ENCODE measurements around the gene PRDX5. TPM values are rescaled to one million over a fixed set of nuclear protein-coding genes. Genes with fewer than 3 reads are reported as not detected.

Gene PRDX5
- total and polyA plus RNA-seq, 10 of the 15 experiments (the other 5 are each of a cell fraction or from before 2014, with no cell fraction given): 95.7 to 406 (median 240) TPM

- no peak for TF ChIP-seq HDAC2 (IDR thresholded peaks at IDR 0.05)
- no peak for TF ChIP-seq RELA (IDR thresholded peaks at IDR 0.05; ENCODE audit: borderline replicate concordance, partially characterized antibody)
- 0 out of 6 replicates have a peak, but pooled peaks of 2 of the 3 experiments have one; percentile 3 to 6 for TF ChIP-seq CTCF (IDR thresholded peaks at IDR 0.05 in 2 of 3, conservative IDR thresholded peaks at IDR 0.05 in 1 of 3; ENCODE audit: control insufficient read depth in 2 of 3, extremely low read depth in 1 of 3, insufficient read depth in 1 of 3, low read depth in 3 of 3, low read length in 3 of 3)
- no peak for TF ChIP-seq TCF3 (IDR thresholded peaks at IDR 0.05; ENCODE audit: borderline replicate concordance, insufficient read depth, low read depth, low read length)
- TF ChIP-seq E4F1 (IDR thresholded peaks at IDR 0.05; ENCODE audit: borderline replicate concordance, partially characterized antibody): no peak
- no peak for TF ChIP-seq JUNB (IDR thresholded peaks at IDR 0.05)
- TF ChIP-seq ELK1 (IDR thresholded peaks at IDR 0.05; ENCODE audit: low read depth, low read length): no peak
- TF ChIP-seq EZH2 (IDR thresholded peaks at IDR 0.05; ENCODE audit: borderline replicate concordance, control insufficient read depth, low read depth, low read length): no peak
- no peak; a peak in 1 of 4 replicates for TF ChIP-seq IKZF2 (IDR thresholded peaks at IDR 0.05)
- no peak for TF ChIP-seq POLR2AphosphoS5 (IDR thresholded peaks at IDR 0.05; ENCODE audit: low read length)
- no peak for TF ChIP-seq NFYA (IDR thresholded peaks at IDR 0.05; ENCODE audit: borderline replicate concordance, low read depth, low read length)
- TF ChIP-seq CBFB (IDR thresholded peaks at IDR 0.05; ENCODE audit: low read depth): peak; percentile 41; the same call in 1 of the 2 replicates
- TF ChIP-seq MEF2A (IDR thresholded peaks at IDR 0.05; ENCODE audit: insufficient read depth, low read depth, low read length): no peak
- TF ChIP-seq IRF5 (IDR thresholded peaks at IDR 0.05; ENCODE audit: borderline replicate concordance): no peak
- TF ChIP-seq SMC3 (IDR thresholded peaks at IDR 0.05; ENCODE audit: borderline replicate concordance, low read length): no peak
- TF ChIP-seq SMAD5 (IDR thresholded peaks at IDR 0.05; ENCODE audit: low read depth): 0 out of 2 replicates have a peak, but pooled peaks have one; percentile 20
- no peak for TF ChIP-seq RELB (IDR thresholded peaks at IDR 0.05; ENCODE audit: low read depth)
Measured at GRCh38 chr11:64268893-64269539, 48.9 kb upstream of the PRDX5 start (continued).

Data from GM12878 (cell line).